B cell (primary cell): ENCODE measurements around the gene RBM45. TPM values are rescaled to one million over a fixed set of nuclear protein-coding genes. Genes with fewer than 3 reads are reported as not detected.

Experiments
- ATAC-seq: fragments of 200-7000 bp; cut with Tn5 transposase; one replicate; pipeline ENCODE4 v1.10.0; 2021; ENCODE audit warnings: low read depth, mild to moderate bottlenecking, moderate number of reproducible peaks, moderate library complexity
- CTCF ChIA-PET: fragments of 350-600 bp; sonication (Branson Sonifier 250); formaldehyde crosslinking; loops from one replicate; lab custom pipeline; 2021; ENCODE audit warnings: antibody characterized with exemption, inconsistent platforms; lab: Charles Lee
- POLR2A ChIA-PET: fragments of 350-600 bp; sonication (Branson Sonifier 250); formaldehyde crosslinking; loops from one replicate; lab custom pipeline; 2021; ENCODE audit warnings: antibody characterized with exemption; lab: Charles Lee
- DNase-seq: peaks from one replicate; pipeline ENCODE4 v3.0.0; 2013
- H2AFZ ChIP-seq: 2 replicates; pipeline ENCODE4 v1.6.1; 2012; ENCODE audit warnings: mild to moderate bottlenecking, low read depth, low read length; ENCODE audit not compliant: insufficient read depth, poor library complexity, severe bottlenecking
- H3K27ac ChIP-seq, 2 donors: 1 replicate in 1 of 2; 2 replicates in 1 of 2; pipeline ENCODE4 v1.5.1; 2012 to 2013; ENCODE audit warnings: low read length in 2 of 2, mild to moderate bottlenecking in 2 of 2, moderate library complexity in 1 of 2
- H3K27me3 ChIP-seq, 4 experiments: fragments of 200-600 bp in 1 of 4; sonication (generic) in 1 of 4; replicated peaks in 1 of 4; 1 replicate in 2 of 4; 2 replicates in 2 of 4; pipeline versions ENCODE4 v1.6.1 to v1.7.0; 2013 to 2016; ENCODE audit warnings: low read length in 3 of 4, mild to moderate bottlenecking in 2 of 4, mixed read lengths in 1 of 4, moderate library complexity in 1 of 4; ENCODE audit not compliant: insufficient read depth in 4 of 4, control insufficient read depth in 3 of 4; ENCODE audit errors: control extremely low read depth in 1 of 4
- H3K36me3 ChIP-seq, 2 experiments: replicated peaks in 1 of 2; 1 replicate in 1 of 2; 2 replicates in 1 of 2; pipeline versions ENCODE4 v1.6.1 to v1.7.1; 2013; ENCODE audit warnings: low read length in 1 of 2; ENCODE audit not compliant: insufficient read depth in 2 of 2, control insufficient read depth in 1 of 2; ENCODE audit errors: control extremely low read depth in 1 of 2, extremely low read depth in 1 of 2
- H3K4me1 ChIP-seq, 2 donors: fragments of 200-600 bp in 1 of 2; sonication (generic) in 1 of 2; 1 replicate in 1 of 2; 2 replicates in 1 of 2; pipeline versions ENCODE4 v1.5.1 to v1.6.1; 2013 to 2017; ENCODE audit warnings: low read length in 2 of 2; ENCODE audit not compliant: control insufficient read depth in 2 of 2, insufficient read depth in 2 of 2
- H3K4me2 ChIP-seq: replicated peaks from 2 replicates; pipeline ENCODE3; 2012; ENCODE audit warnings: mild to moderate bottlenecking, low read depth, low read length; ENCODE audit not compliant: poor library complexity, severe bottlenecking
- H3K4me3 ChIP-seq, 5 experiments: fragments of 200-600 bp in 1 of 5; sonication (generic) in 1 of 5; 1 replicate in 3 of 5; 2 replicates in 2 of 5; pipeline versions ENCODE4 v1.5.1 to v1.7.0; 2011 to 2016; ENCODE audit warnings: low read length in 4 of 5, mild to moderate bottlenecking in 4 of 5, low read depth in 2 of 5, control low read depth in 1 of 5, moderate library complexity in 1 of 5; ENCODE audit not compliant: insufficient read depth in 1 of 5; ENCODE audit errors: control extremely low read depth in 1 of 5, extremely low read depth in 1 of 5
- H3K79me2 ChIP-seq: fragments of 200-600 bp; sonication (generic); one replicate; pipeline ENCODE4 v1.6.0; 2016; ENCODE audit warnings: low read length; ENCODE audit not compliant: control insufficient read depth, insufficient read depth
- H3K9ac ChIP-seq: fragments of 200-600 bp; sonication (generic); 2 replicates; pipeline ENCODE4 v1.6.1; 2017; ENCODE audit warnings: mild to moderate bottlenecking, low read length, moderate library complexity
- H3K9me3 ChIP-seq, 3 donors: one replicate each; pipeline versions ENCODE4 v1.6.1 to v1.7.1; 2013; ENCODE audit warnings: low read length in 2 of 3; ENCODE audit not compliant: control insufficient read depth in 2 of 3, insufficient read depth in 1 of 3; ENCODE audit errors: control extremely low read depth in 1 of 3
- H4K20me1 ChIP-seq: 2 replicates; pipeline ENCODE4 v1.6.0; 2012; ENCODE audit warnings: mild to moderate bottlenecking, low read length; ENCODE audit not compliant: insufficient read depth, control insufficient read depth, poor library complexity, severe bottlenecking
- H3K27ac Mint-ChIP-seq: one replicate; pipeline ENCODE4 v1.8.0; 2021; ENCODE audit warnings: mixed read lengths
- H3K27me3 Mint-ChIP-seq: one replicate; pipeline ENCODE4 v1.8.0; 2021; ENCODE audit warnings: mixed read lengths
- H3K4me1 Mint-ChIP-seq: one replicate; pipeline ENCODE4 v1.8.0; 2021; ENCODE audit warnings: mixed read lengths
- H3K4me3 Mint-ChIP-seq: one replicate; pipeline ENCODE4 v1.8.0; 2021; ENCODE audit warnings: mixed read lengths
- H3K9me3 Mint-ChIP-seq: one replicate; pipeline ENCODE4 v1.8.0; 2022; ENCODE audit warnings: mixed read lengths; ENCODE audit not compliant: insufficient read depth
- CTCF ChIP-seq: fragments of 200-600 bp; IDR thresholded peaks from one replicate; pipeline ENCODE4 v1.8.0; 2022; ENCODE audit warnings: antibody characterized with exemption, mild to moderate bottlenecking
- EZH2 ChIP-seq: IDR thresholded peaks from 2 replicates; pipeline ENCODE4 v1.6.1; 2012; ENCODE audit warnings: borderline replicate concordance, low read depth, mild to moderate bottlenecking, moderate library complexity, low read length; ENCODE audit not compliant: insufficient read depth, poor library complexity, severe bottlenecking
- WGBS: methylation state at CpG from one replicate; pipeline ENCODE4 v1.1.5; 2013; ENCODE audit warnings: missing lambda C conversion rate; ENCODE audit not compliant: insufficient coverage; 5-methylcytosine and 5-hydroxymethylcytosine counted together
- intact Hi-C: fragments of 100-400 bp; cut with micrococcal nuclease; formaldehyde crosslinking; loops from one replicate; pipeline ENCODE4 v1.10.0; 2022
- polyA plus RNA-seq: library from polyadenylated mRNA; depleted of rRNA; stranded (reverse); fragments of >200 nt; gene quantifications from 2 replicates; pipeline ENCODE4 v1.2.3, GENCODE V29; 2012
- total RNA-seq, 2 donors: library from RNA; stranded (reverse); fragments of 120-200 nt in 1 of 2; gene quantifications; 1 replicate in 1 of 2; 2 replicates in 1 of 2; pipeline versions ENCODE4 v1.2.3 to v1.2.4, GENCODE V29; 2013 to 2022

Gene RBM45
- total and polyA plus RNA-seq, 2 donors (not counting 1 experiment from before 2014, with no cell fraction given) = 4.6 to 24.0 TPM

- Histone ChIP-seq H3K4me1 (no peaks in the 10 kb centered on the region), H3K9ac (no peak overlapping the region), H3K27ac (no peak overlapping the region), H2AFZ (no peak overlapping the region), H3K4me2 (no peak overlapping the region), H3K27me3 (peaks cover 0 to 7% (median 0%) of the 10 kb centered on the region in 4 experiments), H3K4me3 (no peak overlapping the region), H4K20me1 (no peaks in the 10 kb centered on the region), H3K36me3 (no peaks in the 10 kb centered on the region), H3K79me2 (no peaks in the 10 kb centered on the region), H3K9me3 (peaks cover 0 to 6% (median 0%) of the 10 kb centered on the region in 3 donors)
- ChIA-PET POLR2A (no interaction called here), CTCF (no interaction called here)
- 100% methylated on average over 1 of the region's 3 CpGs for WGBS
- TF ChIP-seq EZH2 (no peak), CTCF (no peak)
- no peak for ATAC-seq
- H3K27me3 Mint-ChIP-seq = peaks cover 14% of the 10 kb centered on the region
- H3K4me1 Mint-ChIP-seq = no peaks in the 10 kb centered on the region
- intact Hi-C loops = no loop called here
- H3K27ac Mint-ChIP-seq = no peak overlapping the region
- no peak for DNase-seq
- peaks cover 3% of the 10 kb centered on the region for H3K9me3 Mint-ChIP-seq
- no peak overlapping the region for H3K4me3 Mint-ChIP-seq
These were observed 39.8 kb downstream of the RBM45 start for GRCh38 chr2:178152033-178152432.

- no peak for ATAC-seq
- Histone ChIP-seq H3K36me3 (no peaks in the 10 kb centered on the region), H3K4me1 (no peaks in the 10 kb centered on the region), H3K27me3 (peaks cover 0 to 7% (median 1%) of the 10 kb centered on the region in 4 experiments), H3K79me2 (no peaks in the 10 kb centered on the region), H3K9ac (no peak overlapping the region), H3K9me3 (peaks cover 0 to 6% (median 0%) of the 10 kb centered on the region in 3 donors), H2AFZ (no peak overlapping the region), H3K27ac (no peak overlapping the region), H3K4me3 (no peak overlapping the region), H3K4me2 (no peak overlapping the region), H4K20me1 (no peaks in the 10 kb centered on the region)
- intact Hi-C loops = no loop called here
- WGBS = no CpG with 5 or more reads among the region's 4 CpGs
- DNase-seq = no peak
- Mint-ChIP-seq H3K4me3 (no peak overlapping the region), H3K4me1 (no peaks in the 10 kb centered on the region), H3K27ac (no peak overlapping the region), H3K27me3 (peaks cover 15% of the 10 kb centered on the region), H3K9me3 (peaks cover 3% of the 10 kb centered on the region)
- no peak for TF ChIP-seq CTCF
- ChIA-PET CTCF (no interaction called here), POLR2A (no interaction called here)
These were observed 40.3 kb downstream of the RBM45 start for GRCh38 chr2:178152542-178152941.
